Muscle of leg (tissue), 11 donors: ENCODE data around the gene OLFM1. TPM values are rescaled to one million over a fixed set of nuclear protein-coding genes. Genes with fewer than 3 reads are reported as not detected.
A peak's percentile ranks its signal among the peaks of the same experiment; 100 is the strongest.

ENCODE experiments used
- DNase-seq: peaks from one replicate; pipeline ENCODE4 v3.0.0; 2013
- H3K27ac ChIP-seq: one replicate; pipeline ENCODE4 v1.5.1; 2013; ENCODE audit warnings: mild to moderate bottlenecking, low read length, control low read depth
- H3K27me3 ChIP-seq: one replicate; pipeline ENCODE4 v1.6.1; 2013; ENCODE audit warnings: low read length; ENCODE audit not compliant: control insufficient read depth, insufficient read depth
- H3K36me3 ChIP-seq: one replicate; pipeline ENCODE4 v1.6.1; 2013; ENCODE audit warnings: low read length; ENCODE audit not compliant: control insufficient read depth, insufficient read depth
- H3K4me1 ChIP-seq: one replicate; pipeline ENCODE4 v1.6.1; 2013; ENCODE audit warnings: low read length; ENCODE audit not compliant: control insufficient read depth, insufficient read depth
- H3K4me3 ChIP-seq: one replicate; pipeline ENCODE4 v1.5.1; 2013; ENCODE audit warnings: low read length, control low read depth
- H3K9me3 ChIP-seq: replicated peaks from 2 replicates; pipeline ENCODE4 v1.6.1; 2013; ENCODE audit warnings: low read depth, low read length; ENCODE audit not compliant: control insufficient read depth
- WGBS: methylation state at CpG from one replicate; pipeline ENCODE4 v1.1.5; 2013; ENCODE audit warnings: missing lambda C conversion rate; ENCODE audit not compliant: insufficient coverage; 5-methylcytosine and 5-hydroxymethylcytosine counted together
- polyA plus RNA-seq, 8 donors: library from polyadenylated mRNA; unstranded; fragments of 120-200 nt; gene quantifications; one replicate each; pipeline versions ENCODE4 v1.2.1 to v1.2.3, GENCODE V29; 2013; ENCODE audit warnings: inconsistent platforms in 1 of 8, low replicate concordance in 1 of 8; ENCODE audit not compliant: insufficient read length in 8 of 8, insufficient read depth in 1 of 8
- total RNA-seq: library from RNA; stranded (reverse); fragments of 120-200 nt; gene quantifications from one replicate; pipeline ENCODE4 v1.2.4, GENCODE V29; 2013

OLFM1 gene
- total and polyA plus RNA-seq, 9 donors = 3.2 to 7.4 (median 4.7) TPM

DNA sequence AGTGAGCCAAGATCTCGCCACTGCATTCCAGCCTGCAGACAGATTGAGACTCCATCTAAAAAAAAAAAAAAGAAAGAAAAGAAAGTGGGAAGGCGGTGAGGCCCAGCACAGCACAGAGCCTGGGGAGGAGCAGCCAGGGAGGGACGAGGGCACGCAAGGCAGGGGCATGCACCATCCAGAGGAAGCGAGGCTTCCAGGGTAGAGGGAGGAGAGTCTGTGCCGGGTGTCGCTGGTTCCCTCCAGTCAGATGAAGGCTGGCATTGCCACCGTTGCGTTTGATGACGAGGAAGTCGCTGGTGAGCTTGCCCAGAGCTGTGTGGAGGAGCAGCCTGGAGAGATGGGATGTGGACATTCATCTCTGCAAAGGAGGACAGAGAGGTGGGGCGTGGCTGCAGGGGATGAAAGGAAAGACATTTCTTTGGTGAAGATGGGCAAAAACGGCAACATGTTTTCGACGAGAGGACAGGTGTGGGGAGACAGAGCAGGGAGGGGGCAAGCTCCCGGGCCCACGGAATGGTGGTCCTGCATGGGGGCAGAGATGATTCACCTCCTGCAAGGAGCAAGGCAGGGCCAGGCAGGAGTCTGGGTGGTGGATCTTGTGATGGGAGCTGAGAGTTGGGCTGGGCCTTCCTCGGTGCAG is 18.6 kb upstream of the OLFM1 start:
- peaks cover 48% of the 10 kb centered on the region for H3K27me3 ChIP-seq
- WGBS = 72% methylated on average over 16 of the region's 18 CpGs
- no peak for DNase-seq

DNA sequence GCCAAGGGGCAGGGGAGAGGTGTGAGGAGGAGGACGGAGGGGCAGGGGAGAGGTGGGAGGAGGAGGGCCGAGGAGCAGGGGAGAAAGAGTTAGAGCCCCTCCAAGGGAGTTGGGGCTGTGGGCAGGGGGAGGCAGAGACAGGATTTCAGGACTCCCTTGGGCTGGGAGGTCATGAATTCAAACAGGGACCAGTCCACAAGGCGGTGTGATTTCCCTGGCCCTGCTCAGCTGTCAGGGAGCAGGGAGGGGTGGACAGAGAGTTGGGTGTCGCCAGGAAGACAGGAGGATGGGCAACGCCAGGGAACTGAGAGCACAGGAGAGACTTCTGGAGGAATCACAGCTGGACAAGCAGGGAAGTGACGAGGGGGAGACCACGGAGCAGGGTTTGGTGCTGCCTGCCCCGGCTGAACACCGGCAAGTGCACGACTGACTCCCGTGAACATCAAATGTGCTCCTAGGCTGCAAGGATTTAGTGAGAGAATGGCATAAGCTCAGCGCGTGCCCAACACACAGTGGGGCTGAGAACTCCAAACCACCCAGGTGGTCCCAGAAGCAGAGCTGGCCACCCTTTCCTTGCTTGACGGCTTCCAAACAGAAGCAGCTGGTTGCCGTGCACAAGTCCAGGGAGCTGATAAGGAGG is 17.8 kb upstream of the OLFM1 start:
- Histone ChIP-seq H3K27ac (no peak overlapping the region), H3K4me3 (no peak overlapping the region), H3K9me3 (no peaks in the 10 kb centered on the region), H3K27me3 (peaks cover 51% of the 10 kb centered on the region), H3K4me1 (no peaks in the 10 kb centered on the region), H3K36me3 (no peaks in the 10 kb centered on the region)
- no peak for DNase-seq
- 26% methylated on average over 14 of the region's 15 CpGs for WGBS

More for the DNA sequence above, 18.6 kb upstream of the OLFM1 start:
- Histone ChIP-seq H3K27ac (no peak overlapping the region), H3K9me3 (no peaks in the 10 kb centered on the region), H3K4me1 (no peaks in the 10 kb centered on the region), H3K36me3 (no peaks in the 10 kb centered on the region), H3K4me3 (no peak overlapping the region)

DNA sequence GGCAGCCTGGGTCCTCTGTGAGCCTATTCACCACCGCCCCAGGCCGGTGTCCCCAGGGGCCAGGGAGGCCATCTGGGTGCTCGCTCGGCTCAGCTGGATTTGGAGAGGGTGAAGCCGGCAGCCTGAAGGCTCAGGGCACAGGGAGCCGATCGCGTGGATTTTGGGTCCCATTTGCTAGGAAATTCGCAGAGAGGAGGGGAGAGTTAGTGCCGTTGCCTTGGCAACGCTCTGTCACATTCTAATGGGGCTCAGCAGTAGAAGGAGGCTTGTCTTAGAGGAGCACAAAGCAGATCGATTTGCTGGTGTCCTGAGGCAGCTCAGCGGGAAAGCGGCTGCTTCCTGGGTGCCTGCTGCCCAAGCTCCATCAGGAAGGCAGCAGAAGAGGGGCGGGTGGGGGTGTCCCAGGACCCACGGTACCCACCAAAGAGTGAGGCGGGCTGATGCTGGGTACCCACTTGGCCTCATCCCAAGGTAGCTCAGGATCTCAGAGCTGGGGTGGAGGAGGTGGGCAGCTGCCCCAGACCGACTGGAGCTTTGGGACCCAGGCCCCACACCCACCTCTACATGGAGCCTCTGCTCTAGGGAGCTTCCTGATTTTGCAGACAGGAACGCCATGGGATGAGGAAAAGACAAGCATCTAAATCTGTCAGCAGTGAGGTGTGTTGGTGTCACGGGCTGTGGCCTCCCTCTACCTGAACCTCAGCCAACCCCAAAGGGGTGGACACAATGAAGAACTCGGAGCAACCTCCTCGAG is 17.1 kb upstream of the OLFM1 start:
- H3K27ac ChIP-seq = no peak overlapping the region
- DNase-seq = no peak
- H3K27me3 ChIP-seq = peaks cover 54% of the 10 kb centered on the region
- H3K4me3 ChIP-seq = no peak overlapping the region
- no peaks in the 10 kb centered on the region for H3K36me3 ChIP-seq
- no peaks in the 10 kb centered on the region for H3K9me3 ChIP-seq
- no peaks in the 10 kb centered on the region for H3K4me1 ChIP-seq
- WGBS = 28% methylated on average over 16 of the region's 22 CpGs

DNA sequence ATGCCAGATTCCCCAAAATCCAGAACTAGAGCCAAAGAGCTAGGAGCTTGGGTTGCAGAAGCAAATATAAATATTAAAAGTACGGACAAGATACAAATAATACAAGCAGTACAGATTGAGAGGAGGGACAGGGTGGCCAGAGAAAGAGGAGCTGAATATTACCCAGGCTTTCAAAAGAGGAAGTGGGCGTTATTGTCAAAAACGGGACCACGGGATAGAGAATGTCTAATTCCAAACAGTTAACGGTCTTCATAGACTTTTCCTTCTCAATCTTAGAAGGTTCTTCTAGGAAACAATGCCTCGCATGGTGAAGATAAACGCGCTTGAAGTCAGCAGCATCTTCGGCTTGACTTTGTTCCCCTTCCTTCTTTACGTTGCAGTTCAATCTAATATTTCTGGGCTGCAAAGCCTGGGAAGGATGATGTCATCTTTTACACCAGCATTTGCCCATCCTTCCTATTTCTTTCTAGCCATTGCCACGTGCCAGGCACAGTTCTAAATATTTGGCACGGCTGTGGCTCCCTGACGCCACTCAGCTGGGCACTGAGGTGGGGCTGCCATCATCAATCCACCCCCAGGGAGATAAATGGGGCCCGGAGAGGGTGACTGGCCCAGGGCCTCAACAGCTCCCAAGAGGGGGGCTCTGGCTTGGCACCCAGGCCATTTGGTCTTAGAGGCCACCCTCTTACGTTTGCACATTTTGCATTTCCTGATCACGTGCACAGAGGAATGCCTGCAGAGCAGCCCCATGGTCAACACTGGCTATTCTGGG is 16.3 kb upstream of the OLFM1 start:
- no peak overlapping the region for H3K4me3 ChIP-seq
- DNase-seq = no peak
- WGBS = 75% methylated on average over 12 of the region's 16 CpGs
- H3K27ac ChIP-seq = no peak overlapping the region
- peaks cover 3% of the 10 kb centered on the region for H3K4me1 ChIP-seq
- peaks cover 57% of the 10 kb centered on the region for H3K27me3 ChIP-seq
- no peaks in the 10 kb centered on the region for H3K36me3 ChIP-seq
- H3K9me3 ChIP-seq = no peaks in the 10 kb centered on the region

DNA sequence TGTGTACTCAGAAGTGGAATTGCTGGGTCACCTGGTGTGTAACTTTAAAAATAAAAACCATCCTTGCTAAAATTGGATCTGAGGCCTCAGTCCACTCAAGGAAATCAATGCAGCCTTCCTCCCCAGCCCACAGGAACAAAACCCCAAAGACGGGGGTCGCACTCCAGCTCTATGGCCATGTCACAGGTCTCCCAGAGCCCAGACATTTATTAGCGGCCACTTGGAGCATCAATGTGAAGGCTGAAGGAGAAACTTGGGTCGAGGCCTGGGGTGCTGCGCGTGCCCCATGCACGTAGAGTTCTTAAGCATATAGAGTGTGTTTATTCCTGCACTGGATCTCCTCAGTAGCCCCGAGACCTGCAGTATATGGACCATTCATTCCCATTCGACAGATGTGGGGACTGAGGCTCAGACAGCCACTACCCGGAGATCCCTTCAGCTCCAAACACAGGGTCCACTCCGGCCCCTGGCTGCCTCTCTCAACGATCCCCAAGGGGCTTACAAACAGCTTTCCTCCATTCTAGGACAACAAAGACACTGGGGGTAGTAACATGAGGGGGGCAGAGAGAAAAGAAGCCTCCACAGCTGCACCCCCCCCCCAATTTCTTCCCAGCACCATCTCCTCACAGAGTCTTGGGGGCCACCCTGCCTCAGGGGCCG is 14.3 kb upstream of the OLFM1 start:
- Histone ChIP-seq H3K27me3 (peaks cover 68% of the 10 kb centered on the region), H3K27ac (no peak overlapping the region), H3K9me3 (no peaks in the 10 kb centered on the region), H3K36me3 (no peaks in the 10 kb centered on the region), H3K4me1 (peaks cover 5% of the 10 kb centered on the region), H3K4me3 (no peak overlapping the region)
- no peak for DNase-seq
- 79% methylated on average over 5 of the region's 13 CpGs for WGBS

DNA sequence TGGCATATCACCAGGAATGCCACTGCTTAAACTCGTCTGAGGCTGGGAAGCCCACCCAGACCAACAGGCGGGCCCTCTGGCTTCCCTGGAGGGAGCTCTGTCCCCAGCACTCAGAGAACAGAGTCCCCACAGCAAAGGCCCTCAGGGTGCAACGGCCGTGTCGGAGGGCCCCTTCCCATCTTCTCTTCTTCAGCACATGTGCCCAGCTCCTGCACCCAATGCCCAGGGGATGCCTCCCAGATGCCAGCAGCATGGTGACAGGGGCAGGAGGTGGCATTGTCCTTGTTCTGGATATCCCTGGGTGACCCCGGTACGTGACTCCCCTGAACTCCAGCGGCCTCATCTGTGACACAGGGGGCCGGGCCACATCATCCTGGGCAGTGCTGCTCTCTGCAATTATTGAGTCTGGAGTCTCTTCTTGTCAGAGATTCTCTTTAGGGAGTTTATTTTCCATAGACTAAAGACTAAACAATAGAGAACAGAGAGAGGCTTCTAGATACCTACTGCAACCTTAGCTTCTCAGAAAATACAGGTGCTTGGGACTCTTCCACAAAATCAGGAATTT is 13.6 kb upstream of the OLFM1 start:
- Histone ChIP-seq H3K4me1 (peaks cover 5% of the 10 kb centered on the region), H3K36me3 (no peaks in the 10 kb centered on the region), H3K9me3 (no peaks in the 10 kb centered on the region), H3K27me3 (peaks cover 65% of the 10 kb centered on the region), H3K27ac (no peak overlapping the region), H3K4me3 (no peak overlapping the region)
- DNase-seq = no peak
- 82% methylated on average over 7 of the region's 9 CpGs for WGBS

DNA sequence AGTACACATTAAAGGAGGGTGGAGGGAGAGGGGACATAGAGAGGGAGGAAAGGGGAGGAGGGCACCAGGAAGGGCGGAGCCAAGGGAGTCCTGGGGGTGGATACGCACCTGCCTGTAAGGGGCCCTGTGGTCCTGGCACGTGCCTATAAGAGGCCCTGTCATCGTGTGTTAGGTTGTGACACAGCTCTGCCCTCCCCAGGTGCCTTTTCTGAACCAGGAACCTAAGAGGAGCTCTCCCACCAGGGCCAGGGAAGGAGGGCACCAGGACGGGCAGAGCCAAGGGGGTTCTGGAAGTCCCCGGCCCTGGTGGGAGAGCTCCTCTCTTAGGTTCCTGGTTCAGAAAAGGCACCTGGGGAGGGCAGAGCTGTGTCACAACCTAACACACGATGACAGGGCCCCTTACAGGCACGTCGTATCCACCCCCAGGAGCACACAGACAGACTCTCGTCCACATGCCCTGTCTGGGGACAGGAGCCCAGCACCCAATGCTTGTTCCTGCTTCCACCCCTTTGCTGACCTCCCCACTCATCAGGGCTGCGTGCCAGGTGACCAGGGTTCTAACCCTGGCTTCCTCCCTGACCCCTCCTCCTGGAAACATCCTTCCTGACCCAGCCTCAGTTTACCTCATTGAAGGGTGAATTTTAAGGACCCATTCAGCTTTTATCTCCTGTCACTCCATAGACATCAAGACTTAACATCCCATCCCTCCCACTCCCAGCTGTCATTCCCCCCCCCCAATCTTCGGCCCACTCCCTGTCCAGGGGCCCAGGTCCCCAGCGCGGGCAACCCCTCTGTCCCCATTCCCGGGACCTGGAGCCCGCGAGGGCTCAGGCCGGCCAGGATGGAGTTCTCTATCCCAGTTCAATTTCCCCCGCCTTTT is 12.9 kb upstream of the OLFM1 start:
- Histone ChIP-seq H3K4me1 (peaks cover 5% of the 10 kb centered on the region), H3K27me3 (peaks cover 58% of the 10 kb centered on the region), H3K27ac (no peak overlapping the region), H3K36me3 (no peaks in the 10 kb centered on the region), H3K4me3 (no peak overlapping the region), H3K9me3 (no peaks in the 10 kb centered on the region)
- 40% methylated on average over 19 of the region's 19 CpGs for WGBS
- no peak for DNase-seq

DNA sequence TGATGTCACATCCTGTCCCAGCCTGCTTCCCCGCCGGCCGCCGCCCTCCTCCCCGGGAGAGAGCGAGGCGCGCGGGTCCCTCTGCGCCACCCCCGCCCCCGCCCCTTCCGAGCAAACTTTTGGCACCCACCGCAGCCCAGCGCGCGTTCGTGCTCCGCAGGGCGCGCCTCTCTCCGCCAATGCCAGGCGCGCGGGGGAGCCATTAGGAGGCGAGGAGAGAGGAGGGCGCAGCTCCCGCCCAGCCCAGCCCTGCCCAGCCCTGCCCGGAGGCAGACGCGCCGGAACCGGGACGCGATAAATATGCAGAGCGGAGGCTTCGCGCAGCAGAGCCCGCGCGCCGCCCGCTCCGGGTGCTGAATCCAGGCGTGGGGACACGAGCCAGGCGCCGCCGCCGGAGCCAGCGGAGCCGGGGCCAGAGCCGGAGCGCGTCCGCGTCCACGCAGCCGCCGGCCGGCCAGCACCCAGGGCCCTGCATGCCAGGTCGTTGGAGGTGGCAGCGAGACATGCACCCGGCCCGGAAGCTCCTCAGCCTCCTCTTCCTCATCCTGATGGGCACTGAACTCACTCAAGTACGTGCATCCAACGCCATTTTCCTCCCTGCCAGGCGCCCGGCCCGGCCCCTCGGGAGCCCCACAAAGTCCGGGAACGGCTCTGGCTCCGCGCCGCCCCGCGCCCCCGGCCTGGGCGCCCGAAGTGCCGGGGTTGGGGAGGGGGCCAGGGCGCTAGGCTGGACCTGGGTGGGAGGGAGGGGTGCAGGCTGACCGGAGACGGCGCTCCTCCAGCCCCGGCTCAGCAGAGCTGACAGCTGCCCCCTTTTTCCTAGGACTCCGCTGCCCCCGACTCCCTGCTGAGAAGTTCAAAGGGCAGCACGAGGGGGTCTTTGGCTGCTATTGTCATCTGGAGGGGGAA is 12.0 kb upstream of the OLFM1 start:
- H3K27me3 ChIP-seq = peaks cover 52% of the 10 kb centered on the region
- WGBS = under 1% methylated on average over 55 of the region's 90 CpGs
- peak; percentile 50 for DNase-seq

More for the DNA sequence above, 12.0 kb upstream of the OLFM1 start:
- no peak overlapping the region for H3K4me3 ChIP-seq
- H3K36me3 ChIP-seq = no peaks in the 10 kb centered on the region
- H3K9me3 ChIP-seq = no peaks in the 10 kb centered on the region
- peaks cover 9% of the 10 kb centered on the region for H3K4me1 ChIP-seq
- H3K27ac ChIP-seq = no peak overlapping the region
